Ishikawa (cell line): ENCODE results near the gene WFDC1.

Experiments used
- CEBPB ChIP-seq: IDR thresholded peaks from 2 replicates; pipeline ENCODE4 v1.6.1; 2012
- CREB1 ChIP-seq: IDR thresholded peaks from 2 replicates; pipeline ENCODE4 v1.6.1; 2012; ENCODE audit warnings: low read depth
- EGR1 ChIP-seq: IDR thresholded peaks from 2 replicates; pipeline ENCODE4 v1.6.1; 2012
- EP300 ChIP-seq: IDR thresholded peaks from 2 replicates; pipeline ENCODE4 v1.6.1; 2012; ENCODE audit warnings: borderline replicate concordance
- FOXM1 ChIP-seq: IDR thresholded peaks from 2 replicates; pipeline ENCODE4 v1.6.1; 2012; ENCODE audit warnings: low read depth, borderline replicate concordance
- NFIC ChIP-seq: IDR thresholded peaks from 2 replicates; pipeline ENCODE4 v1.6.1; 2012
- RAD21 ChIP-seq: IDR thresholded peaks from 2 replicates; pipeline ENCODE4 v1.6.1; 2012; ENCODE audit warnings: low read depth
- TAF1 ChIP-seq: IDR thresholded peaks from 2 replicates; pipeline ENCODE4 v1.6.1; 2012; ENCODE audit warnings: low read depth, mild to moderate bottlenecking
- TCF12 ChIP-seq: IDR thresholded peaks from 2 replicates; pipeline ENCODE4 v1.6.1; 2012; ENCODE audit warnings: low read depth
- TEAD4 ChIP-seq: IDR thresholded peaks from 2 replicates; pipeline ENCODE4 v1.6.1; 2012
- YY1 ChIP-seq: IDR thresholded peaks from 2 replicates; pipeline ENCODE4 v1.6.1; 2012; ENCODE audit warnings: low read depth
- ZBTB7A ChIP-seq: IDR thresholded peaks from 2 replicates; pipeline ENCODE4 v1.6.1; 2012; ENCODE audit warnings: low read depth
- TF ChIP-seq, protein P1 (sequence below): IDR thresholded peaks from 2 replicates; pipeline ENCODE4 v1.6.1; 2012; ENCODE audit warnings: low read depth, mild to moderate bottlenecking
- TF ChIP-seq, protein P2 (sequence below): IDR thresholded peaks from 2 replicates; pipeline ENCODE4 v1.6.1; 2012
- TF ChIP-seq, protein P3 (sequence below): IDR thresholded peaks from 2 replicates; pipeline ENCODE4 v1.6.1; 2012

Gene WFDC1

DNA sequence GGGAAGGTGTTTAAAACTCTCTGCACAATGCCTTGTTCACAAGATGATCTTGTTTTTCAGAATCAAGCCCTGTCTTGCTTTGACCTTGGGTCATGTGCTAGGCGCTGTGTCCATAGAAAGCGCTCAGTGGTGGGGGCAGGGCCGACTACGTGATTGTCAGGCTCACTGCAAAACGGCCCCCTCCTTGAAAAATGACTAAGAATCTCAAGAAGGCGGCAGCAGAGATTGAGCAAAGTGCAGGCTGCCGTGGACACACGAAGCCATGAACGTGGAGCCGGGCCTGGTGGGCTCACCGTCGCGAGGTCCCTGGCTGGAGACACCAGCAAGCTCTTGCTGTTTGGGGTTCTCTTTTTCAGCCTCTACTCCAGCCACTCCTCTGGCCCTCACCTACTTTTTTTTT, 83.9 kb downstream of the WFDC1 start:
- TF ChIP-seq FOXM1 (no peak), NFIC (no peak), YY1 (no peak), ZBTB7A (no peak), TEAD4 (no peak), EGR1 (no peak), TCF12 (no peak), EP300 (no peak), RAD21 (no peak), CEBPB (no peak), CREB1 (no peak), TAF1 (no peak)
- TF ChIP-seq, protein P1, sequence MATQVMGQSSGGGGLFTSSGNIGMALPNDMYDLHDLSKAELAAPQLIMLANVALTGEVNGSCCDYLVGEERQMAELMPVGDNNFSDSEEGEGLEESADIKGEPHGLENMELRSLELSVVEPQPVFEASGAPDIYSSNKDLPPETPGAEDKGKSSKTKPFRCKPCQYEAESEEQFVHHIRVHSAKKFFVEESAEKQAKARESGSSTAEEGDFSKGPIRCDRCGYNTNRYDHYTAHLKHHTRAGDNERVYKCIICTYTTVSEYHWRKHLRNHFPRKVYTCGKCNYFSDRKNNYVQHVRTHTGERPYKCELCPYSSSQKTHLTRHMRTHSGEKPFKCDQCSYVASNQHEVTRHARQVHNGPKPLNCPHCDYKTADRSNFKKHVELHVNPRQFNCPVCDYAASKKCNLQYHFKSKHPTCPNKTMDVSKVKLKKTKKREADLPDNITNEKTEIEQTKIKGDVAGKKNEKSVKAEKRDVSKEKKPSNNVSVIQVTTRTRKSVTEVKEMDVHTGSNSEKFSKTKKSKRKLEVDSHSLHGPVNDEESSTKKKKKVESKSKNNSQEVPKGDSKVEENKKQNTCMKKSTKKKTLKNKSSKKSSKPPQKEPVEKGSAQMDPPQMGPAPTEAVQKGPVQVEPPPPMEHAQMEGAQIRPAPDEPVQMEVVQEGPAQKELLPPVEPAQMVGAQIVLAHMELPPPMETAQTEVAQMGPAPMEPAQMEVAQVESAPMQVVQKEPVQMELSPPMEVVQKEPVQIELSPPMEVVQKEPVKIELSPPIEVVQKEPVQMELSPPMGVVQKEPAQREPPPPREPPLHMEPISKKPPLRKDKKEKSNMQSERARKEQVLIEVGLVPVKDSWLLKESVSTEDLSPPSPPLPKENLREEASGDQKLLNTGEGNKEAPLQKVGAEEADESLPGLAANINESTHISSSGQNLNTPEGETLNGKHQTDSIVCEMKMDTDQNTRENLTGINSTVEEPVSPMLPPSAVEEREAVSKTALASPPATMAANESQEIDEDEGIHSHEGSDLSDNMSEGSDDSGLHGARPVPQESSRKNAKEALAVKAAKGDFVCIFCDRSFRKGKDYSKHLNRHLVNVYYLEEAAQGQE: no peak
- TF ChIP-seq, protein P2, sequence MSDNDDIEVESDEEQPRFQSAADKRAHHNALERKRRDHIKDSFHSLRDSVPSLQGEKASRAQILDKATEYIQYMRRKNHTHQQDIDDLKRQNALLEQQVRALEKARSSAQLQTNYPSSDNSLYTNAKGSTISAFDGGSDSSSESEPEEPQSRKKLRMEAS: no peak
- TF ChIP-seq, protein P3, sequence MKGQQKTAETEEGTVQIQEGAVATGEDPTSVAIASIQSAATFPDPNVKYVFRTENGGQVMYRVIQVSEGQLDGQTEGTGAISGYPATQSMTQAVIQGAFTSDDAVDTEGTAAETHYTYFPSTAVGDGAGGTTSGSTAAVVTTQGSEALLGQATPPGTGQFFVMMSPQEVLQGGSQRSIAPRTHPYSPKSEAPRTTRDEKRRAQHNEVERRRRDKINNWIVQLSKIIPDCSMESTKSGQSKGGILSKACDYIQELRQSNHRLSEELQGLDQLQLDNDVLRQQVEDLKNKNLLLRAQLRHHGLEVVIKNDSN: no peak

DNA sequence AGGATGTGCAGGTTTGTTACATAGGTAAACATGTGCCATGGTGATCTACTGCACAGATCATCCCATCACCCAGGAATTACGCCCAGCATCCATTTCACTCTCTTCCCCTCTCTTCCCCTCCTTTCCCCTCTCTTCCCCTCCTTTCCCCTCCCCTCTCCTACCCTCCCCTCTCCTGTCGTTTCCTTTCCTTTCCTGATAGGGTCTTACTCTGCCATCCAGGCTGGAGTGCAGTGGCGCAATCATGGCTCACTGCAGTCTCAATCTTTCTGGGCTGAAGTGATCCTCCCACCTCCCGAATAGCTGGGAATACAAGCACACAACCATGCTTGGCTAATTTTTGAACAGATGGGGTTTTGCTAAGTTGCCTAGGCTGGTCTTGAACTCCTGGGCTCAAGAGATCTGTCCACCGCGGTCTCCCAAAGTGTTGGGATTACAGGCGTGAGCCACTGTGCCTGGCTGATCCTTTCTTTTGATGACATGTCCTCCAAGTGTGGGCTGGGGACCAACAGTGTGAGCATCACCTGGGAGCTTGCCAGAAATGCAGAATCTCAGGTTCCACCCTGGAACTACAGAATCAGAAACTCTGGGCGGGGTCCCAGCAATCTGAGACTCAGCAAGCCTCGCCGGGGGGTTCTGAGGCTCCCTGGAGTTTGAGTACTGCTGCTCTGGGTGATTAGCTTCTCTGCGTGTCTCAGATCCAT, 84.5 kb downstream of the WFDC1 start:
- TF ChIP-seq CEBPB: no peak
- TF ChIP-seq, protein P1: no peak
- TF ChIP-seq NFIC: no peak
- TF ChIP-seq TEAD4: no peak
- TF ChIP-seq RAD21: no peak
- TF ChIP-seq TCF12: no peak
- no peak for TF ChIP-seq ZBTB7A
- TF ChIP-seq, protein P2: no peak
